Measurements from ENCODE around the gene TMEM37.

TMEM37 gene

DNA sequence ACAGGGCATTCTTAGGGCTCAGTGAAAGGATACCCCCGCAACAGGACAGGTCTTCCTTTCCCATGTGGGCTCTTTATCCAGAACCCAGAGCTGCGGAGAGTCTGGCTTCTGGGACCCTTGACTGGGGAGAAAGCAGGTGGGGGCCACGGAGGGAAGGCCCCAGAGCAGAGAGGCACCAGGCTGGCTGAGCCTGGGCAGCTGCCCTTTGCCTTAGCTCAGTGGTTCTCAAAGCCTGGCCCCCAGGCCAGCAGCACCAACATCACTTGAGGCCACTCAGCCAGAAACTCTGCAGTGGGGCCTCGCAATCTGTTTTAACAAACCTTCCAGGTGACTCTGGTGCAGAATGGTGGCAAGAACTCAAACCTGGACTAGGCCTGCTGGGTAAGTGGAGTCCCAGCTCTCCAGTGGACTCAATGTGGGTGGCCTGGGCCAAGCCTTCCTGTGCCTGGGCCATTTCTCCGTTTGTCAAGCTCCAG is 1.6 kb upstream of the TMEM37 start:
- H3K27ac ChIP-seq (ENCODE audit: low read depth, low read length) = no peak overlapping the region
- no peaks in the 10 kb centered on the region for H3K36me3 ChIP-seq (ENCODE audit: control insufficient read depth, insufficient read depth, low read length)
- H3K4me3 ChIP-seq (ENCODE audit: low read length) = no peak overlapping the region
- H3K9ac ChIP-seq (ENCODE audit: low read length) = no peak overlapping the region
- no peaks in the 10 kb centered on the region for H3K27me3 ChIP-seq (ENCODE audit: control insufficient read depth, insufficient read depth, low read length)
- H3K4me1 ChIP-seq (ENCODE audit: control insufficient read depth, insufficient read depth, low read length) = peaks cover 5% of the 10 kb centered on the region

DNA sequence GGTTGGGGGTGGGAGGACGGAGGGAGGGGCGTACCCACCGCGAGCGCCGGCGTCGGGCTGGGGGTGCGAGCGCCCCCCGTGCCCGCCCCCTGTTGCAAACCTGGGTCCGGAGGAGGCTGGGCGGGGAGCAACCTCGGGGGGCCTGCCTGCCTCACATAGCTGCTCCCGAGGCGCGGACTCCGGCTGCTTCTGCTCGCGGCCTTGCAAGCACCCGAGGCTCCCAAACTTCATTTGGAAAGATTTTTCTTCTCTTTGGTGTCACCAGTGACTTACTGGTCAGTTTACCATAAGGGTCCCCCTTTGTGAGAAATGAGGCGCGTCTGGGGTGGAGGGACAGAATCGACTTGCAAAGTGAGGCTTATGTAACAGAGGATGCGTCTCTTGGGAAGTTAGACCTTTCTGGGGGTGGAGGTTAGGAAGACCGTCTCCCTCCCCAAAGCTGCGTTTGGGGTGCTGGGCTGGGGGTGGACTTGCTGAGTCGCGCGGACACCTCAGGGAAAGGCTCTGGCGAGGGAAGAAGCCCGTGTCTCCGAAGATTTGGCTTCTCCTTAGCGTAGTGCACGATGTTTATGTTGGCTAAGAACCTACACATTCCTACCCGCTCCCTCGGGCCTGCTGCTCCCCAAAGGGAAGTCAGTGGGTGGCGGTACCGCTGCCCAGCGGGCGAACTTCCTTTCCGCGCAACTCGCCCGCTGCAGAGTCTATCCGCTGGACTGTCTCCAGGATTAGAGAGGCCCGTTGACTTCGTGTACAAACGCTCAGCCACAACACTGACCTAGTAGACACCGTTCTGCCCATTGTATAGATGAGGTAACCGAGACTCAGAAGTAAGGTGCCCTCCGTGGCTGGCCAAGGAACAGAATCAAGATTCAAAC is 559 bp downstream of the TMEM37 start:
- H3K9ac ChIP-seq (ENCODE audit: low read length) = no peak overlapping the region
- H3K27ac ChIP-seq (ENCODE audit: low read depth, low read length) = no peak overlapping the region
- no peaks in the 10 kb centered on the region for H3K27me3 ChIP-seq (ENCODE audit: control insufficient read depth, insufficient read depth, low read length)
- peaks cover 5% of the 10 kb centered on the region for H3K4me1 ChIP-seq (ENCODE audit: control insufficient read depth, insufficient read depth, low read length)
- peak overlapping the region; percentile 59 for H3K4me3 ChIP-seq (ENCODE audit: low read length)
- H3K36me3 ChIP-seq (ENCODE audit: control insufficient read depth, insufficient read depth, low read length) = no peaks in the 10 kb centered on the region

DNA sequence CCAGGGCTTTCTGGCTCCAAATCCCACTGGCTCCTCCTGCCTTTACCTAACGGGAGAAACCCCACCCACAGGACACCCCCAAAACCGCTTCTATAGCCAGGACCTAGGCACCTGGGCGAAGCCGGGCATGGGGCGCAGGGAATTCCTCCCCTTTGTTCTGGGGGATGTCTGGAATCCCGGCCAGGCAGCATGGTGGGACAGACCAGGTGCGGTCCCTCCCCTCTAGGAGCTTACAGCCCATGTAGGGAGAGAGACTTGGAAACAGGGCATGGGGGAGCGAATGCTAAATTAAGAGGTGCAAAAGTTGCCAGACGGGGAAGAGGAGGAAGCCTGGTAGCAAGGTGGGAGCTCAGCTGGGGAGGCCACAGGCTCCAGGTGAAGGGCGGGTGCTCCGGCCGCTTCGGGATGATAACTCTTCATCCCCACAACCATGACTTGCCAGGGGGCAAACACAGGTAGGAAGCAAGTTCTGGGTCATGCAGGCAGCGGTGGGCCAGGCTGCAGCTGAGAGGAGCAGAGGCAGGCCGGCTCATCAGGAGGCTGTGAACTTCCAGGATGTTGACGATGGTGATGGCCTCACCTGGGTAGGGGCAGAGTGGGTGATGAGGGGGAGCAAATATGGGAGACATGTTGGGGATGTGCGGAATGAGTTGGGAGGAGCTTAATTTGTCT is 1.3 kb downstream of the TMEM37 start:
- peak overlapping the region; percentile 59 for H3K4me3 ChIP-seq (ENCODE audit: low read length)
- H3K36me3 ChIP-seq (ENCODE audit: control insufficient read depth, insufficient read depth, low read length) = no peaks in the 10 kb centered on the region
- no peak overlapping the region for H3K9ac ChIP-seq (ENCODE audit: low read length)
- H3K27me3 ChIP-seq (ENCODE audit: control insufficient read depth, insufficient read depth, low read length) = no peaks in the 10 kb centered on the region
- peaks cover 5% of the 10 kb centered on the region for H3K4me1 ChIP-seq (ENCODE audit: control insufficient read depth, insufficient read depth, low read length)
- no peak overlapping the region for H3K27ac ChIP-seq (ENCODE audit: low read depth, low read length)

- no peaks in the 10 kb centered on the region for H3K36me3 ChIP-seq (ENCODE audit: control insufficient read depth, insufficient read depth, low read length)
- H3K27me3 ChIP-seq (ENCODE audit: control insufficient read depth, insufficient read depth, low read length) = no peaks in the 10 kb centered on the region
- H3K4me1 ChIP-seq (ENCODE audit: control insufficient read depth, insufficient read depth, low read length) = peaks cover 5% of the 10 kb centered on the region
- no peak overlapping the region for H3K4me3 ChIP-seq (ENCODE audit: low read length)
- H3K27ac ChIP-seq (ENCODE audit: low read depth, low read length) = no peak overlapping the region
- no peak overlapping the region for H3K9ac ChIP-seq (ENCODE audit: low read length)
These were observed 2.1 kb downstream of the TMEM37 start for GRCh38 chr2:119433636-119434327.

- no peak overlapping the region for H3K9ac ChIP-seq (ENCODE audit: low read length)
- H3K36me3 ChIP-seq (ENCODE audit: control insufficient read depth, insufficient read depth, low read length) = no peaks in the 10 kb centered on the region
- no peak overlapping the region for H3K27ac ChIP-seq (ENCODE audit: low read depth, low read length)
- H3K4me1 ChIP-seq (ENCODE audit: control insufficient read depth, insufficient read depth, low read length) = peaks cover 5% of the 10 kb centered on the region
- no peak overlapping the region for H3K4me3 ChIP-seq (ENCODE audit: low read length)
- H3K27me3 ChIP-seq (ENCODE audit: control insufficient read depth, insufficient read depth, low read length) = no peaks in the 10 kb centered on the region
These were observed 3.0 kb downstream of the TMEM37 start for GRCh38 chr2:119434664-119435063.

DNA sequence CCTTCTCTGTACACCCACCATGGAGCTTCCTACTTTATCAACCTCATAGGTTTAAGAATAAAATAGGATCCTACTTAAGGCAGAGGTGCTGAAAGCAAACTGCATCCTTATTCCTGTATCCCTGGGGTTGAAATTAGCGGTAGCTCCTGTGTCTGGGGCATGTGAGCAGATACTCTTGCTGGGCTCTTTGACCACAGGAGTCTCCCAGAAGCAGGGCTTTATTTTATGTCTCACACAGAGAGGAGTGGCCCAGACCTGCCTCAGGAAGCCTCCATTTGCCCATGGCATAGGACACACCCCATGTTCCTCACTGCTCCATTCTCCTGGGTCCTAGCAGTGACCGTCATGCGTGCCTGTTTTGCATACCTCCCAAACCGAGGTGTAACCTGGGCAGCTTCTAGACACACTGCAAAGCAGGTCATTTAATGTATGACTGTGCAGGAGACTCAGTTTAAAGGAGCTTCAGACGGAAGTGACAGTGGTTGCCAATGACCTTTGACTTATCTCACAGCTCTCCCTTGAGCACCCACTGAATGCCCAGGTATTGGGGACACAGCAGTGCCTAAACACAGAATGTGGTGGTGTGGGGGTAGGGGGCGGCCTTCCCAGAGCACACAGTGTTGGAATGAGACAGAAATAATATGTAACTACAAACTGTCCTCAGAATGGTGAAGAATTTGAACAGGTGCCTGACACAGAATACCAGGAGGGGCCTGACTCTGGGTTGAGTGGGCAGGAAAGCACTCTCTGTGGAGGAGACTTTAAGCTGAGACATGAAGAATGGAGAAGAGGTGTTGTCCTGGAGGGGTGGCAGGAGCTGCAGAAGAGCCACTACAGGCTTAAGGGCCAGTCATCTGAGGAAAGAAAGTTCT is 3.7 kb downstream of the TMEM37 start:
- H3K27ac ChIP-seq (ENCODE audit: low read depth, low read length) = no peak overlapping the region
- no peak overlapping the region for H3K9ac ChIP-seq (ENCODE audit: low read length)
- H3K36me3 ChIP-seq (ENCODE audit: control insufficient read depth, insufficient read depth, low read length) = no peaks in the 10 kb centered on the region
- peaks cover 5% of the 10 kb centered on the region for H3K4me1 ChIP-seq (ENCODE audit: control insufficient read depth, insufficient read depth, low read length)
- H3K4me3 ChIP-seq (ENCODE audit: low read length) = no peak overlapping the region
- no peaks in the 10 kb centered on the region for H3K27me3 ChIP-seq (ENCODE audit: control insufficient read depth, insufficient read depth, low read length)

DNA sequence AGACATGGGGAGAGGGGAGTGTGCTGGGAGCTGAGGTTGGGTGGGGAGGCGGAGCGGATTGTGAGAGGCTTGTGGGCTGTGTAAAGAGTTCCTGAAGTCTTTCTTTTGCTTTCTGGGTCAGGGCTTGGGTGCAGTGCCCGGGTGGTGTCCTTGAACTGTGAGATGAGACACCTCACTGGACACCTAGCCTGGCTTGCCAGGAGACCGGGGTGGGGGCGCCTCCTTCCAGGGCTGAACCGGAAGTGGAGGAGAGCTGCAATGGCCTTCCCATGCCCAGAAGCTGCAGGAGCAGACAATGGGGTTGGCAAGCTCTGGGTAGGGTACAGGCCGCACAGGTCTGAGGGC is 4.3 kb downstream of the TMEM37 start:
- no peaks in the 10 kb centered on the region for H3K27me3 ChIP-seq (ENCODE audit: control insufficient read depth, insufficient read depth, low read length)
- H3K4me3 ChIP-seq (ENCODE audit: low read length) = no peak overlapping the region
- peaks cover 5% of the 10 kb centered on the region for H3K4me1 ChIP-seq (ENCODE audit: control insufficient read depth, insufficient read depth, low read length)
- H3K9ac ChIP-seq (ENCODE audit: low read length) = no peak overlapping the region
- no peak overlapping the region for H3K27ac ChIP-seq (ENCODE audit: low read depth, low read length)
- no peaks in the 10 kb centered on the region for H3K36me3 ChIP-seq (ENCODE audit: control insufficient read depth, insufficient read depth, low read length)

DNA sequence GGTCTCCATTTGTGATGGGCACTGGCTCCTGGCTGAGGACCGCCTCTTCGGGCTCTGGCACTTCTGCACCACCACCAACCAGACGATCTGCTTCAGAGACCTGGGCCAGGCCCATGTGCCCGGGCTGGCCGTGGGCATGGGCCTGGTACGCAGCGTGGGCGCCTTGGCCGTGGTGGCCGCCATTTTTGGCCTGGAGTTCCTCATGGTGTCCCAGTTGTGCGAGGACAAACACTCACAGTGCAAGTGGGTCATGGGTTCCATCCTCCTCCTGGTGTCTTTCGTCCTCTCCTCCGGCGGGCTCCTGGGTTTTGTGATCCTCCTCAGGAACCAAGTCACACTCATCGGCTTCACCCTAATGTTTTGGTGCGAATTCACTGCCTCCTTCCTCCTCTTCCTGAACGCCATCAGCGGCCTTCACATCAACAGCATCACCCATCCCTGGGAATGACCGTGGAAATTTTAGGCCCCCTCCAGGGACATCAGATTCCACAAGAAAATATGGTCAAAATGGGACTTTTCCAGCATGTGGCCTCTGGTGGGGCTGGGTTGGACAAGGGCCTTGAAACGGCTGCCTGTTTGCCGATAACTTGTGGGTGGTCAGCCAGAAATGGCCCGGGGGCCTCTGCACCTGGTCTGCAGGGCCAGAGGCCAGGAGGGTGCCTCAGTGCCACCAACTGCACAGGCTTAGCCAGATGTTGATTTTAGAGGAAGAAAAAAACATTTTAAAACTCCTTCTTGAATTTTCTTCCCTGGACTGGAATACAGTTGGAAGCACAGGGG is 5.5 kb downstream of the TMEM37 start:
- H3K27me3 ChIP-seq (ENCODE audit: control insufficient read depth, insufficient read depth, low read length) = no peaks in the 10 kb centered on the region
- H3K4me3 ChIP-seq (ENCODE audit: low read length) = no peak overlapping the region
- no peak overlapping the region for H3K27ac ChIP-seq (ENCODE audit: low read depth, low read length)
- no peak overlapping the region for H3K9ac ChIP-seq (ENCODE audit: low read length)
- H3K4me1 ChIP-seq (ENCODE audit: control insufficient read depth, insufficient read depth, low read length) = peaks cover 4% of the 10 kb centered on the region
- H3K36me3 ChIP-seq (ENCODE audit: control insufficient read depth, insufficient read depth, low read length) = no peaks in the 10 kb centered on the region

DNA sequence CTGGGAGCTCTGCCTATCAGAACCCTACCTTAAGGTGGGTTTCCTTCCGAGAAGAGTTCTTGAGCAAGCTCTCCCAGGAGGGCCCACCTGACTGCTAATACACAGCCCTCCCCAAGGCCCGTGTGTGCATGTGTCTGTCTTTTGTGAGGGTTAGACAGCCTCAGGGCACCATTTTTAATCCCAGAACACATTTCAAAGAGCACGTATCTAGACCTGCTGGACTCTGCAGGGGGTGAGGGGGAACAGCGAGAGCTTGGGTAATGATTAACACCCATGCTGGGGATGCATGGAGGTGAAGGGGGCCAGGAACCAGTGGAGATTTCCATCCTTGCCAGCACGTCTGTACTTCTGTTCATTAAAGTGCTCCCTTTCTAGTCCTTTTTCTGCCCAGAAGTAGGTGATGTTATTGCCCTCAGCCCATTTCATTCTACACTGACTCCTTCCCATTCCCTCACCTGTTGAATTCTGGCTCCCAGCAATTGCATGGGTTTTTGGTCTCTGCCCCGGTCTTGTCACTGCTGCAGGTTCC is 6.5 kb downstream of the TMEM37 start:
- Histone ChIP-seq H3K36me3 (ENCODE audit: control insufficient read depth, insufficient read depth, low read length) (no peaks in the 10 kb centered on the region), H3K27me3 (ENCODE audit: control insufficient read depth, insufficient read depth, low read length) (no peaks in the 10 kb centered on the region), H3K4me1 (ENCODE audit: control insufficient read depth, insufficient read depth, low read length) (no peaks in the 10 kb centered on the region), H3K4me3 (ENCODE audit: low read length) (no peak overlapping the region), H3K9ac (ENCODE audit: low read length) (no peak overlapping the region), H3K27ac (ENCODE audit: low read depth, low read length) (no peak overlapping the region)

GRCh38 chr2:119438726-119439284 is 7.2 kb downstream of the TMEM37 start:
- no peaks in the 10 kb centered on the region for H3K36me3 ChIP-seq (ENCODE audit: control insufficient read depth, insufficient read depth, low read length)
- H3K4me3 ChIP-seq (ENCODE audit: low read length) = no peak overlapping the region
- no peaks in the 10 kb centered on the region for H3K4me1 ChIP-seq (ENCODE audit: control insufficient read depth, insufficient read depth, low read length)
- no peak overlapping the region for H3K27ac ChIP-seq (ENCODE audit: low read depth, low read length)
- no peaks in the 10 kb centered on the region for H3K27me3 ChIP-seq (ENCODE audit: control insufficient read depth, insufficient read depth, low read length)
- no peak overlapping the region for H3K9ac ChIP-seq (ENCODE audit: low read length)

Measured in rectal smooth muscle tissue (tissue), 1 donor.